SK-N-SH (cell line): ENCODE results near the gene LSM14A. TPM values are rescaled to one million over a fixed set of nuclear protein-coding genes. Genes with fewer than 3 reads are reported as not detected.

Experiments
- CTCF ChIA-PET: fragments of 300-600, 350-600 bp; formaldehyde crosslinking; extraction: SDS; loops from one replicate; lab custom pipeline; 2021; lab: Yijun Ruan, JAX
- POLR2A ChIA-PET: fragments of 350-600 bp; sonication (Branson Sonifier 250); formaldehyde crosslinking; extraction: SDS; loops from one replicate; lab custom pipeline; 2020; ENCODE audit warnings: antibody characterized with exemption, inconsistent platforms; lab: Yijun Ruan, JAX
- DNase-seq: peaks from one replicate; pipeline ENCODE4 v3.0.0; 2012
- H2AFZ ChIP-seq: fragments of 200-600 bp; sonication (generic); 2 replicates; pipeline ENCODE4 v1.8.1; 2016; ENCODE audit warnings: antibody characterized with exemption, mild to moderate bottlenecking, low read depth
- H3F3A ChIP-seq: fragments of 200-600 bp; sonication (generic); replicated peaks from 2 replicates; pipeline ENCODE3; 2016; ENCODE audit warnings: antibody characterized with exemption, mild to moderate bottlenecking; ENCODE audit not compliant: insufficient read depth
- H3K27ac ChIP-seq, 2 experiments: fragments of 200-500 bp in 1 of 2; fragments of 200-600 bp in 1 of 2; sonication (Bioruptor generic) in 1 of 2; sonication (generic), shearing (Covaris generic) in 1 of 2; 2 replicates each; pipeline versions ENCODE4 v1.5.1 to v1.6.1; 2014 to 2016; ENCODE audit warnings: low read depth in 2 of 2, inconsistent platforms in 1 of 2, low read length in 1 of 2, mild to moderate bottlenecking in 1 of 2, mixed read lengths in 1 of 2
- H3K27me3 ChIP-seq: fragments of 200-600 bp; sonication (generic), shearing (Covaris generic); 2 replicates; pipeline ENCODE4 v1.6.1; 2016; ENCODE audit warnings: mixed run types; ENCODE audit not compliant: insufficient read depth
- H3K36me3 ChIP-seq, 2 experiments: fragments of 200-500 bp in 1 of 2; fragments of 200-600 bp in 1 of 2; sonication (Bioruptor generic) in 1 of 2; sonication (generic) in 1 of 2; replicated peaks in 1 of 2; 2 replicates each; pipeline versions ENCODE3 to v1.5.1; 2014 to 2016; ENCODE audit warnings: low read length in 1 of 2, mild to moderate bottlenecking in 1 of 2; ENCODE audit not compliant: insufficient read depth in 2 of 2, control insufficient read depth in 1 of 2
- H3K4me1 ChIP-seq, 2 experiments: fragments of 200-500 bp in 1 of 2; fragments of 200-600 bp in 1 of 2; sonication (Bioruptor generic) in 1 of 2; sonication (generic), shearing (Covaris generic) in 1 of 2; 2 replicates each; pipeline versions ENCODE4 v1.5.1 to v1.6.1; 2014 to 2016; ENCODE audit warnings: low read depth in 1 of 2, low read length in 1 of 2, mixed run types in 1 of 2; ENCODE audit not compliant: insufficient read depth in 2 of 2, control insufficient read depth in 1 of 2
- H3K4me2 ChIP-seq: fragments of 200-600 bp; sonication (generic), shearing (Covaris generic); 2 replicates; pipeline ENCODE4 v1.6.1; 2017; ENCODE audit warnings: mixed run types
- H3K4me3 ChIP-seq, 2 experiments: fragments of 200-500 bp in 1 of 2; fragments of 200-600 bp in 1 of 2; sonication (Bioruptor generic) in 1 of 2; sonication (generic), shearing (Covaris generic) in 1 of 2; 2 replicates each; pipeline versions ENCODE4 v1.5.1 to v1.8.1; 2014 to 2016; ENCODE audit warnings: low read depth in 2 of 2, inconsistent platforms in 1 of 2, low read length in 1 of 2, mild to moderate bottlenecking in 1 of 2, mixed read lengths in 1 of 2, moderate library complexity in 1 of 2
- H3K79me2 ChIP-seq: fragments of 200-600 bp; sonication (generic); 2 replicates; pipeline ENCODE4 v1.8.1; 2017; ENCODE audit warnings: mild to moderate bottlenecking; ENCODE audit not compliant: insufficient read depth
- H3K9ac ChIP-seq: fragments of 200-600 bp; sonication (generic); 2 replicates; pipeline ENCODE4 v1.6.1; 2017; ENCODE audit warnings: mixed run types
- H3K9me2 ChIP-seq: fragments of 200-600 bp; sonication (generic); 2 replicates; pipeline ENCODE4 v1.6.1; 2017; ENCODE audit warnings: mixed run types
- H3K9me3 ChIP-seq: fragments of 200-600 bp; sonication (generic); 2 replicates; pipeline ENCODE4 v1.6.1; 2017; ENCODE audit warnings: mixed run types, mild to moderate bottlenecking, moderate library complexity
- H4K20me1 ChIP-seq: fragments of 200-600 bp; sonication (generic); 2 replicates; pipeline ENCODE4 v1.6.1; 2017; ENCODE audit warnings: mild to moderate bottlenecking, mixed run types; ENCODE audit not compliant: insufficient read depth
- CHD2 ChIP-seq: fragments of 150-350 bp; IDR thresholded peaks from 2 replicates; pipeline ENCODE4 v1.6.1; 2018; ENCODE audit warnings: low read length; ENCODE audit not compliant: partially characterized antibody
- ELF1 ChIP-seq: IDR thresholded peaks from 2 replicates; pipeline ENCODE4 v1.4.0; 2012
- EZH2phosphoT487 ChIP-seq: fragments of 200-600 bp; sonication (generic); IDR thresholded peaks from 2 replicates; pipeline ENCODE4 v1.6.1; 2017; ENCODE audit warnings: low read depth, mixed run types, mild to moderate bottlenecking, antibody characterized with exemption, moderate library complexity, borderline replicate concordance
- FOSL2 ChIP-seq: IDR thresholded peaks from 2 replicates; pipeline ENCODE4 v1.4.0; 2012; ENCODE audit warnings: low read depth, mild to moderate bottlenecking, moderate library complexity, borderline replicate concordance
- FOXM1 ChIP-seq: IDR thresholded peaks from 2 replicates; pipeline ENCODE4 v1.4.0; 2012; ENCODE audit warnings: low read depth, mild to moderate bottlenecking
- GATA2 ChIP-seq: sonication (generic); formaldehyde crosslinking; IDR thresholded peaks from 2 replicates; pipeline ENCODE4 v1.5.0; 2020; ENCODE audit warnings: mild to moderate bottlenecking, missing genetic modification reagents
- MXI1 ChIP-seq: IDR thresholded peaks from 2 replicates; pipeline ENCODE4 v1.6.1; 2012; ENCODE audit warnings: mild to moderate bottlenecking, low read depth, low read length, improper control_type of control experiment
- NFIC ChIP-seq: IDR thresholded peaks from 2 replicates; pipeline ENCODE4 v1.4.0; 2012; ENCODE audit warnings: borderline replicate concordance
- POLR2AphosphoS5 ChIP-seq: IDR thresholded peaks from 2 replicates; pipeline ENCODE4 v1.6.1; 2012; ENCODE audit warnings: low read depth, low read length
- RAD21 ChIP-seq: IDR thresholded peaks from 2 replicates; pipeline ENCODE4 v1.6.1; 2012; ENCODE audit warnings: mild to moderate bottlenecking, low read length
- RXRA ChIP-seq: IDR thresholded peaks from 2 replicates; pipeline ENCODE4 v1.4.0; 2012; ENCODE audit warnings: low read depth, mild to moderate bottlenecking, borderline replicate concordance
- SIN3A ChIP-seq: IDR thresholded peaks from 2 replicates; pipeline ENCODE4 v1.6.1; 2012; ENCODE audit warnings: low read depth, mild to moderate bottlenecking, low read length, moderate library complexity, borderline replicate concordance
- TAF1 ChIP-seq: IDR thresholded peaks from 2 replicates; pipeline ENCODE4 v1.6.1; 2012; ENCODE audit warnings: low read depth, mild to moderate bottlenecking, low read length, moderate library complexity, borderline replicate concordance
- YY1 ChIP-seq: IDR thresholded peaks from 2 replicates; pipeline ENCODE4 v1.4.0; 2012; ENCODE audit warnings: low read depth, mild to moderate bottlenecking
- WGBS: methylation state at CpG from one replicate; pipeline ENCODE4 v1.1.6; 2017; ENCODE audit warnings: low lambda C conversion rate; 5-methylcytosine and 5-hydroxymethylcytosine counted together
- polyA plus RNA-seq, 3 experiments: library from polyadenylated mRNA; depleted of rRNA; stranded (reverse); fragments of >200 nt; gene quantifications; 2 replicates each; pipeline ENCODE4 v1.2.3, GENCODE V29; 2012
- TF ChIP-seq, protein P1 (sequence below): fragments of 150-350 bp; IDR thresholded peaks from 2 replicates; pipeline ENCODE4 v1.6.1; 2017; ENCODE audit warnings: antibody characterized with exemption, low read length, low read depth, borderline replicate concordance
- TF ChIP-seq, protein P2 (sequence below): IDR thresholded peaks from 2 replicates; pipeline ENCODE4 v1.4.0; 2012; ENCODE audit warnings: low read depth, borderline replicate concordance
- TF ChIP-seq, protein P3 (sequence below): IDR thresholded peaks from 2 replicates; pipeline ENCODE4 v1.4.0; 2012; ENCODE audit warnings: low read depth, borderline replicate concordance
- TF ChIP-seq, protein P4 (sequence below): IDR thresholded peaks from 2 replicates; pipeline ENCODE4 v1.4.0; 2012; ENCODE audit warnings: low read depth
- TF ChIP-seq, protein P5 (sequence below): IDR thresholded peaks from 2 replicates; pipeline ENCODE4; 2012
- TF ChIP-seq, protein P6 (sequence below): fragments of 200-600 bp; sonication (generic); IDR thresholded peaks from 2 replicates; pipeline ENCODE4 v1.6.1; 2017; ENCODE audit warnings: antibody characterized with exemption, mild to moderate bottlenecking, moderate library complexity

Gene LSM14A
- polyA plus RNA-seq, 1 of the 3 experiments (the other 2 are of a cell fraction), result 87.7 TPM

DNA sequence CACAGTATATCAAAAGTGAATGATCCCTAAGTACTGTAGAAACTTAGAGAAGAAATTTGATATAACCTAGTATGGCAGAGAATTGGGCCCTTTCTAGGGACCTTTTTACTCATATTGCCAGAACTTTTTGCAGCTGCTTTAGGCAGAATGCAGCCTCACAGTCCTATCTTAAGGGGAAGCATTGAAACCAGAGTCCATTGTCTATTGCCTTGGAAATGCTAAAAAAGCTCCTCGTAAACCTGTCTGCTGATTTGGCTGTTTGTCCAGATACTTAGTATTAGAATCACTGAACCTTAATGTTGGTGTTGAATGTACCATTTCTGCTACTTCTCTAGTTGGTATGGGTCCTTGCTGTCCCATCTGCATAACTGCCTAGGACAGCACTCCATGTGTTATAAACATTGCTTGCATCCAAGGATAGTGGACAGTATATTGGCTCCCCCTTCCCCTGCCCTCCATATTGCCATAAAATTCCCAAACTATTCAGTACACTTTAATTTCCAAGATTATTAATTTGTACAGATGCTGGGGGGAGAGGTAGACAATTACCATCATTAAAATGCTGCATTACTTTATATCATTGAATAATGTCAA, 36.1 kb downstream of the LSM14A start:
- Histone ChIP-seq H3K27me3 (no peaks in the 10 kb centered on the region), H3K9me2 (no peaks in the 10 kb centered on the region), H3K36me3 (peaks cover 25 to 55% of the 10 kb centered on the region in 2 experiments), H3F3A (no peaks in the 10 kb centered on the region), H3K79me2 (peaks cover 8% of the 10 kb centered on the region; the same call in 1 of the 2 replicates), H3K4me3 (no peak overlapping the region), H3K4me1 (no peaks in the 10 kb centered on the region), H3K4me2 (no peak overlapping the region), H3K27ac (no peak overlapping the region), H2AFZ (no peak overlapping the region), H3K9me3 (no peaks in the 10 kb centered on the region), H3K9ac (no peak overlapping the region), H4K20me1 (peaks cover 44% of the 10 kb centered on the region)
- DNase-seq, result no peak
- 100% methylated on average over 1 of the region's 1 CpG for WGBS
- ChIA-PET CTCF (interaction anchor here (0.9 to 2.1 kb wide), 3 partner anchors 11 to 35 kb away, joined by 3 to 7 read pairs (median 5); no protein-coding TSS in a partner anchor), POLR2A (no interaction called here)
- no peak for TF ChIP-seq EZH2phosphoT487
- TF ChIP-seq, protein P1, sequence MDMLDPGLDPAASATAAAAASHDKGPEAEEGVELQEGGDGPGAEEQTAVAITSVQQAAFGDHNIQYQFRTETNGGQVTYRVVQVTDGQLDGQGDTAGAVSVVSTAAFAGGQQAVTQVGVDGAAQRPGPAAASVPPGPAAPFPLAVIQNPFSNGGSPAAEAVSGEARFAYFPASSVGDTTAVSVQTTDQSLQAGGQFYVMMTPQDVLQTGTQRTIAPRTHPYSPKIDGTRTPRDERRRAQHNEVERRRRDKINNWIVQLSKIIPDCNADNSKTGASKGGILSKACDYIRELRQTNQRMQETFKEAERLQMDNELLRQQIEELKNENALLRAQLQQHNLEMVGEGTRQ, result no peak
- no peak for TF ChIP-seq MXI1
- no peak for TF ChIP-seq RXRA
- no peak for TF ChIP-seq YY1
- no peak for TF ChIP-seq TAF1

DNA sequence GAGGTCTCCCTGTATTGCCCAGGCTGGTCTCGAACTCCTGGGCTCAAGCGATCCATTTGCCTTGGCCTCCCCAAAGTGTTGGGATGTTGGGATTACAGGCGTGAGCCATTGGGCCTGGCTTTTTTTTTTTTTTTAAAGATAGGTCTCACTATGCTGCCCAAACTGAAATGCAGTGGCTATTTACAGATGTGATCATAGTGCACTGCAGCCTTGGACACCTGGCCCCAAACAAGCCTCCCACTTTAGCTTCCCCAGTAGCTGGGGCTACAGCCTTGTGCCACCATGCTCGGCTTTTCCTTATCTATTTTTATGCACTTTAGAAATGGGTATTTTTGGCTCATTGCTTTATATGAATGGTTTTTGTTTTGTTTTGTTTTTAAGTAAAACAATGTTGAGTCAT, 37.4 kb downstream of the LSM14A start:
- CTCF ChIA-PET, result interaction anchor here (1.3 to 2.1 kb wide), 5 partner anchors 10 to 432 kb away, joined by 3 to 8 read pairs (median 5); no protein-coding TSS in a partner anchor
- Histone ChIP-seq H4K20me1 (peaks cover 48% of the 10 kb centered on the region), H3K9me2 (no peaks in the 10 kb centered on the region), H3K4me3 (no peak overlapping the region), H3K9ac (no peak overlapping the region), H3K27me3 (no peaks in the 10 kb centered on the region), H3K4me1 (no peaks in the 10 kb centered on the region), H3K4me2 (no peak overlapping the region), H3K27ac (no peak overlapping the region), H3K79me2 (peaks cover 15% of the 10 kb centered on the region), H3K36me3 (peaks cover 26 to 55% of the 10 kb centered on the region in 2 experiments), H3K9me3 (no peaks in the 10 kb centered on the region), H2AFZ (no peak overlapping the region), H3F3A (peaks cover 5% of the 10 kb centered on the region)
- POLR2A ChIA-PET, result no interaction called here
- WGBS, result 95% methylated on average over 4 of the region's 4 CpGs
- no peak for DNase-seq
- no peak for TF ChIP-seq FOXM1
- TF ChIP-seq, protein P2, sequence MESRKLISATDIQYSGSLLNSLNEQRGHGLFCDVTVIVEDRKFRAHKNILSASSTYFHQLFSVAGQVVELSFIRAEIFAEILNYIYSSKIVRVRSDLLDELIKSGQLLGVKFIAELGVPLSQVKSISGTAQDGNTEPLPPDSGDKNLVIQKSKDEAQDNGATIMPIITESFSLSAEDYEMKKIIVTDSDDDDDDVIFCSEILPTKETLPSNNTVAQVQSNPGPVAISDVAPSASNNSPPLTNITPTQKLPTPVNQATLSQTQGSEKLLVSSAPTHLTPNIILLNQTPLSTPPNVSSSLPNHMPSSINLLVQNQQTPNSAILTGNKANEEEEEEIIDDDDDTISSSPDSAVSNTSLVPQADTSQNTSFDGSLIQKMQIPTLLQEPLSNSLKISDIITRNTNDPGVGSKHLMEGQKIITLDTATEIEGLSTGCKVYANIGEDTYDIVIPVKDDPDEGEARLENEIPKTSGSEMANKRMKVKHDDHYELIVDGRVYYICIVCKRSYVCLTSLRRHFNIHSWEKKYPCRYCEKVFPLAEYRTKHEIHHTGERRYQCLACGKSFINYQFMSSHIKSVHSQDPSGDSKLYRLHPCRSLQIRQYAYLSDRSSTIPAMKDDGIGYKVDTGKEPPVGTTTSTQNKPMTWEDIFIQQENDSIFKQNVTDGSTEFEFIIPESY, result no peak
- TF ChIP-seq NFIC, result no peak
- TF ChIP-seq FOSL2, result no peak
- TF ChIP-seq GATA2, result no peak
- TF ChIP-seq POLR2AphosphoS5, result no peak
- TF ChIP-seq EZH2phosphoT487, result no peak
- no peak for TF ChIP-seq ELF1
- no peak for TF ChIP-seq RXRA
- TF ChIP-seq CHD2, result no peak
- TF ChIP-seq SIN3A, result no peak
- TF ChIP-seq, protein P3, sequence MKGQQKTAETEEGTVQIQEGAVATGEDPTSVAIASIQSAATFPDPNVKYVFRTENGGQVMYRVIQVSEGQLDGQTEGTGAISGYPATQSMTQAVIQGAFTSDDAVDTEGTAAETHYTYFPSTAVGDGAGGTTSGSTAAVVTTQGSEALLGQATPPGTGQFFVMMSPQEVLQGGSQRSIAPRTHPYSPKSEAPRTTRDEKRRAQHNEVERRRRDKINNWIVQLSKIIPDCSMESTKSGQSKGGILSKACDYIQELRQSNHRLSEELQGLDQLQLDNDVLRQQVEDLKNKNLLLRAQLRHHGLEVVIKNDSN, result no peak
- TF ChIP-seq, protein P4, sequence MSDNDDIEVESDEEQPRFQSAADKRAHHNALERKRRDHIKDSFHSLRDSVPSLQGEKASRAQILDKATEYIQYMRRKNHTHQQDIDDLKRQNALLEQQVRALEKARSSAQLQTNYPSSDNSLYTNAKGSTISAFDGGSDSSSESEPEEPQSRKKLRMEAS, result no peak
- TF ChIP-seq, protein P5, sequence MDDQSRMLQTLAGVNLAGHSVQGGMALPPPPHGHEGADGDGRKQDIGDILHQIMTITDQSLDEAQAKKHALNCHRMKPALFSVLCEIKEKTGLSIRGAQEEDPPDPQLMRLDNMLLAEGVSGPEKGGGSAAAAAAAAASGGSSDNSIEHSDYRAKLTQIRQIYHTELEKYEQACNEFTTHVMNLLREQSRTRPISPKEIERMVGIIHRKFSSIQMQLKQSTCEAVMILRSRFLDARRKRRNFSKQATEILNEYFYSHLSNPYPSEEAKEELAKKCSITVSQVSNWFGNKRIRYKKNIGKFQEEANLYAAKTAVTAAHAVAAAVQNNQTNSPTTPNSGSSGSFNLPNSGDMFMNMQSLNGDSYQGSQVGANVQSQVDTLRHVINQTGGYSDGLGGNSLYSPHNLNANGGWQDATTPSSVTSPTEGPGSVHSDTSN, result no peak
- no peak for TF ChIP-seq RAD21
- no peak for TF ChIP-seq TAF1
- TF ChIP-seq, protein P6, sequence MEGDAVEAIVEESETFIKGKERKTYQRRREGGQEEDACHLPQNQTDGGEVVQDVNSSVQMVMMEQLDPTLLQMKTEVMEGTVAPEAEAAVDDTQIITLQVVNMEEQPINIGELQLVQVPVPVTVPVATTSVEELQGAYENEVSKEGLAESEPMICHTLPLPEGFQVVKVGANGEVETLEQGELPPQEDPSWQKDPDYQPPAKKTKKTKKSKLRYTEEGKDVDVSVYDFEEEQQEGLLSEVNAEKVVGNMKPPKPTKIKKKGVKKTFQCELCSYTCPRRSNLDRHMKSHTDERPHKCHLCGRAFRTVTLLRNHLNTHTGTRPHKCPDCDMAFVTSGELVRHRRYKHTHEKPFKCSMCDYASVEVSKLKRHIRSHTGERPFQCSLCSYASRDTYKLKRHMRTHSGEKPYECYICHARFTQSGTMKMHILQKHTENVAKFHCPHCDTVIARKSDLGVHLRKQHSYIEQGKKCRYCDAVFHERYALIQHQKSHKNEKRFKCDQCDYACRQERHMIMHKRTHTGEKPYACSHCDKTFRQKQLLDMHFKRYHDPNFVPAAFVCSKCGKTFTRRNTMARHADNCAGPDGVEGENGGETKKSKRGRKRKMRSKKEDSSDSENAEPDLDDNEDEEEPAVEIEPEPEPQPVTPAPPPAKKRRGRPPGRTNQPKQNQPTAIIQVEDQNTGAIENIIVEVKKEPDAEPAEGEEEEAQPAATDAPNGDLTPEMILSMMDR, result no peak
